Sigmoid colon (tissue), 7 donors: ENCODE data around the gene FOXP1. TPM values are rescaled to one million over a fixed set of nuclear protein-coding genes. Genes with fewer than 3 reads are reported as not detected.

Experiments
- DNase-seq: peaks from one replicate; pipeline ENCODE4 v3.0.0-alpha.2; 2019
- H3K27ac ChIP-seq, 4 donors: fragments of 200-600 bp; sonication (generic); one replicate each; pipeline ENCODE4 v1.5.1; 2016 to 2019; ENCODE audit warnings: mild to moderate bottlenecking in 1 of 4
- H3K27me3 ChIP-seq, 3 donors: fragments of 200-600 bp; sonication (generic); one replicate each; pipeline ENCODE4 v1.5.1; 2019; ENCODE audit warnings: mild to moderate bottlenecking in 1 of 3
- H3K36me3 ChIP-seq, 4 donors: fragments of 200-600 bp; sonication (generic); one replicate each; pipeline ENCODE4 v1.5.1; 2016 to 2019
- H3K4me1 ChIP-seq, 4 donors: fragments of 200-600 bp; sonication (generic); one replicate each; pipeline ENCODE4 v1.5.1; 2017 to 2019
- H3K4me3 ChIP-seq, 4 donors: fragments of 200-600 bp; sonication (generic); one replicate each; pipeline ENCODE4 v1.5.1; 2017 to 2019; ENCODE audit warnings: mild to moderate bottlenecking in 2 of 4, moderate library complexity in 1 of 4
- H3K9me3 ChIP-seq, 4 donors: fragments of 200-600 bp in 3 of 4; sonication (generic) in 3 of 4; one replicate each; pipeline versions ENCODE4 v1.5.1 to v1.6.1; 2013 to 2019
- EP300 ChIP-seq, 4 donors: sonication (generic); formaldehyde crosslinking; IDR thresholded peaks; one replicate each; pipeline ENCODE4 v1.6.1; 2017; ENCODE audit warnings: antibody characterized with exemption in 4 of 4
- POLR2A ChIP-seq, 2 donors: fragments of 450-650 bp; IDR thresholded peaks; one replicate each; pipeline ENCODE4 v1.6.1; 2016; ENCODE audit warnings: antibody characterized with exemption in 2 of 2, mild to moderate bottlenecking in 2 of 2, moderate library complexity in 2 of 2
- POLR2AphosphoS5 ChIP-seq, 4 donors: sonication (generic); formaldehyde crosslinking; IDR thresholded peaks; one replicate each; pipeline ENCODE4 v1.6.1; 2017; ENCODE audit warnings: antibody characterized with exemption in 4 of 4
- WGBS, 2 donors: extraction: QIAGEN DNeasy Blood & Tissue Kit; methylation state at CpG; one replicate each; pipeline ENCODE4 v1.1.7; 2013; 5-methylcytosine and 5-hydroxymethylcytosine counted together
- intact Hi-C: fragments of 100-400 bp; cut with DNase I; formaldehyde crosslinking; loops from one replicate; pipeline ENCODE4 v1.15.1; 2023
- polyA plus RNA-seq, 3 donors: library from polyadenylated mRNA; stranded (reverse); fragments of 200-250 nt; gene quantifications; one replicate each; pipeline ENCODE4 v1.2.3, GENCODE V29; 2013
- total RNA-seq, 4 donors: library from RNA; depleted of rRNA; stranded (reverse); fragments of >200 nt; gene quantifications; one replicate each; pipeline ENCODE4 v1.1.0, GENCODE V29; 2016
- TF ChIP-seq, protein P1 (sequence below), 4 experiments: fragments of 450-650 bp in 3 of 4; fragments of 200-600 bp in 1 of 4; IDR thresholded peaks; one replicate each; pipeline ENCODE4 v1.5.1; 2016 to 2019; ENCODE audit warnings: antibody characterized with exemption in 4 of 4, mild to moderate bottlenecking in 3 of 4, moderate library complexity in 2 of 4
- donor health status: healthy with polysubstance abuse.
- donor health status: Bipolar disorder and iron deficiency.
- donor health status: healthy.

The FOXP1 gene
- total and polyA plus RNA-seq, 7 donors = 13.8 to 232 (median 139) TPM

DNA sequence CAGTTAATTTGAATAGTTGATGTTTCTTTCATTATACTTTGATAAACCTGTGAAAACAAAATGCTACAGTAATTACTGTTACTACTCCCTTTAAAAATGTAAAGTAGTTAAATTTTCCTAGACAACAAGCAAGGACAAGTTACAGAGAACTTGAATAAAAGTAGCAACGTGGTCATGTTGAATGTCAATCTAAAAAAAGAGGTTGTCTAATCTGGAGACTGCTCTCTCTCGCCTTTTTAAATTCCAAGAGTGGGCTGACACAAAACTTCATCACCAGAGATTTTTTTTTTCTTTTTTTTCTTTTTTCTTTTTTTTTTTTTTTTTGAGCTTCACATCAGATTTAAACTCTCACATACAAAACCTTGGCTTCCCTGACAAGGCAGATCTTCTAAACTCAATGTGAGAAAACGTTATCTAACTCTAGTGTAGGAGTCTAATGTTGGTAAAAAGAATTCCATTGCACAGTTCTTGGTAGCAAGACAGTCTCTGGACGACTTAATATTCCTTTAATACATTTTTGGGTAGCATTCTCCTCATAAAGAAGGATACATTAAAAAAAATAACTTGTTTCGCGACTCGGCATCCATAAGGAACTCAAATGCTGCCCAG, 4.1 kb downstream of the FOXP1 start:
- WGBS, 2 donors = 16 to 30% methylated on average over 7 of the region's 7 CpGs
- DNase-seq = no peak
- Histone ChIP-seq H3K4me3 (peak overlapping the region; percentile 16 to 96 (median 84)), H3K27me3 (no peaks in the 10 kb centered on the region), H3K9me3 (no peaks in the 10 kb centered on the region), H3K4me1 (peaks cover 0 to 48% (median 33%) of the 10 kb centered on the region in 4 donors), H3K36me3 (no peaks in the 10 kb centered on the region), H3K27ac (peak overlapping the region; percentile 96 to 99 (median 98))
- intact Hi-C loops = no loop called here
- no peak for TF ChIP-seq EP300 (IDR thresholded peaks at IDR 0.05)
- TF ChIP-seq POLR2AphosphoS5 (IDR thresholded peaks at IDR 0.05) = peak in 3 of 4 donors; percentile 32 to 64 (median 50)
- TF ChIP-seq, protein P1, sequence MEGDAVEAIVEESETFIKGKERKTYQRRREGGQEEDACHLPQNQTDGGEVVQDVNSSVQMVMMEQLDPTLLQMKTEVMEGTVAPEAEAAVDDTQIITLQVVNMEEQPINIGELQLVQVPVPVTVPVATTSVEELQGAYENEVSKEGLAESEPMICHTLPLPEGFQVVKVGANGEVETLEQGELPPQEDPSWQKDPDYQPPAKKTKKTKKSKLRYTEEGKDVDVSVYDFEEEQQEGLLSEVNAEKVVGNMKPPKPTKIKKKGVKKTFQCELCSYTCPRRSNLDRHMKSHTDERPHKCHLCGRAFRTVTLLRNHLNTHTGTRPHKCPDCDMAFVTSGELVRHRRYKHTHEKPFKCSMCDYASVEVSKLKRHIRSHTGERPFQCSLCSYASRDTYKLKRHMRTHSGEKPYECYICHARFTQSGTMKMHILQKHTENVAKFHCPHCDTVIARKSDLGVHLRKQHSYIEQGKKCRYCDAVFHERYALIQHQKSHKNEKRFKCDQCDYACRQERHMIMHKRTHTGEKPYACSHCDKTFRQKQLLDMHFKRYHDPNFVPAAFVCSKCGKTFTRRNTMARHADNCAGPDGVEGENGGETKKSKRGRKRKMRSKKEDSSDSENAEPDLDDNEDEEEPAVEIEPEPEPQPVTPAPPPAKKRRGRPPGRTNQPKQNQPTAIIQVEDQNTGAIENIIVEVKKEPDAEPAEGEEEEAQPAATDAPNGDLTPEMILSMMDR (IDR thresholded peaks at IDR 0.05) = no peak

DNA sequence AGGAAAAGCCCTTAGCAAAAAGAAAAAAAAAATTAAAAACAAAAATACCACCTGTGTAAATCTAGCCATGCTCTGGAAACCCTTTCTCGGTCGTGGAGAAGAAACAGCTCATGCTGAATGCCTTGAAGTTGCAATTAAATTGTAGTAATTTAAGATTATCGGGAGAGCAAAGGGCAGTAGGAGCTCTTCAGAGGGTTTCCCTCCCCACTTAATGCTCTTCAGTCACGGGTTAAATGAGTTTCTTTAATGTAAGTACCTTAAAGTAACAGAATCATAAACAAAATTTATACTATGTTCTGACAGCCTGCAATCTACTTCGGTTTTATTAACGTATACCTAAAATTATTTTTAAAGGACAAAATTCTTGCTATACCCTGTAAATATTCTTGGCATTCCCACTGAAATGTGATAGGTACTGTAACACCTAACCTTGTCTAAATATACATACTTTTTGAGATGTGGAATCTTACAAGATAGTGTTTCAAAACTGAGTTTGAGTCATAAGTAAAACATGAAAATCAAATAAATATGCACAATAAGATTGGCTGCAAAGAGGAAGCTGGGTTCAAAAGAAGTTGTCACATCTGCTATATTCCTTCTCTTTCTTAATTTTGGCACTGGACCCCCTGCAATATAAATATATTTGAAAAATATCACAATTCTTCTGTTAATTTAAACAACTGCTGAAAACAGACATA, 5.3 kb downstream of the FOXP1 start:
- H3K4me3 ChIP-seq = peak overlapping the region in 3 of 4 donors; percentile 76 to 96 (median 91)
- H3K9me3 ChIP-seq = no peaks in the 10 kb centered on the region
- no peaks in the 10 kb centered on the region for H3K27me3 ChIP-seq
- TF ChIP-seq, protein P1 (IDR thresholded peaks at IDR 0.05) = no peak
- TF ChIP-seq POLR2AphosphoS5 (IDR thresholded peaks at IDR 0.05) (no peak), POLR2A (IDR thresholded peaks at IDR 0.05) (no peak), EP300 (IDR thresholded peaks at IDR 0.05) (no peak)
- H3K4me1 ChIP-seq = peaks cover 0 to 52% (median 34%) of the 10 kb centered on the region in 4 donors
- H3K36me3 ChIP-seq = no peaks in the 10 kb centered on the region
- intact Hi-C loops = no loop called here
- 14 to 40% methylated on average over 6 of the region's 6 CpGs for WGBS, 2 donors
- DNase-seq = no peak
- peak overlapping the region; percentile 96 to 99 (median 98) for H3K27ac ChIP-seq

DNA sequence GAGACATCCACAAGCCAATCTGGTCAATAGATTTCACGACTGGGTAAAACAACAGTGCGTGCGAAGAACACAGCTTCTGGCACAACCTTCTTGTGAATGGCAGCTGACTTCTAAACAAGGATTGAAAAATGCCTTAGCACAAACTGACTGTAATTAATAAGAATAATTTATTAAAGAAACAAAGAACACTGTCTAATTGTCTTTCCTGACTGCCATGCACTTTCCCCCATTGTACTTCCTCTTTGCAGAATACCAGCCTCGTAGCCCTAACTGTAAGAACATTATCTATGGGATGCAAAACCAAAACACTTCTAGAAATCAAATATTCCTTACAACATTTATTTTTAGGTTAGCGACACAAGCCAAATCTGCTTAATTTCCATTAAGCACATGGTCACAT, 6.5 kb downstream of the FOXP1 start:
- no peak for DNase-seq
- H3K27ac ChIP-seq = peak overlapping the region; percentile 96 to 99 (median 98)
- 28 to 51% methylated on average over 5 of the region's 5 CpGs for WGBS, 2 donors
- H3K9me3 ChIP-seq = no peaks in the 10 kb centered on the region
- no peaks in the 10 kb centered on the region for H3K36me3 ChIP-seq
- H3K27me3 ChIP-seq = no peaks in the 10 kb centered on the region
- TF ChIP-seq EP300 (IDR thresholded peaks at IDR 0.05) (no peak), POLR2AphosphoS5 (IDR thresholded peaks at IDR 0.05) (no peak), POLR2A (IDR thresholded peaks at IDR 0.05) (no peak)
- TF ChIP-seq, protein P1 (IDR thresholded peaks at IDR 0.05) = no peak
- peak overlapping the region in 2 of 4 donors; percentile 5 to 91 for H3K4me3 ChIP-seq
- intact Hi-C loops = no loop called here
- H3K4me1 ChIP-seq = peaks cover 0 to 56% (median 38%) of the 10 kb centered on the region in 4 donors

DNA sequence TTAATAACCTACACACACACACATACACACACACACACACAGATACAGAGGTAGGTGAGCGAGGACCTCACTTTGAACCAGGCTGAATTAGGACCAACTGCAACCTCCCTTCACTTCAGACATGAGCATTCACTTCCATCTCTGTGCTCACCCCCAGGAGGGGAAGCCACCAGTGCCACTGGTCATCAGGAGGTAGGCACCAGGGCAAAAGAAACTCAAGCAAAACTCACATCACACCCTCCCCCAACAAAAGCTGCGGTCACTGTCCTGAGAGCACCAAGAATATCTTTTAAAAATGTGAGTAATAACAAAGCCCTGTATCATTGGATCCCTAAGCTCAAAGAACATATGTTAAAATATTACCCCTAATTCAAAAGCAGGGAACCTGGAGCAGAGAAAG, 8.1 kb downstream of the FOXP1 start:
- TF ChIP-seq POLR2AphosphoS5 (IDR thresholded peaks at IDR 0.05) (no peak), EP300 (IDR thresholded peaks at IDR 0.05) (no peak)
- TF ChIP-seq, protein P1 (IDR thresholded peaks at IDR 0.05) = no peak
- WGBS, 2 donors = 93 to 99% methylated on average over 2 of the region's 2 CpGs
- Histone ChIP-seq H3K27me3 (no peaks in the 10 kb centered on the region), H3K4me1 (peaks cover 0 to 59% (median 41%) of the 10 kb centered on the region in 4 donors), H3K27ac (peak overlapping the region; percentile 49 to 99 (median 97)), H3K36me3 (no peaks in the 10 kb centered on the region), H3K4me3 (no peak overlapping the region), H3K9me3 (no peaks in the 10 kb centered on the region)
- DNase-seq = no peak
- intact Hi-C loops = no loop called here
